Stimulated activated CD4-positive, alpha-beta T cell treated with anti-CD3 and anti-CD28 coated beads, Interleukin-15, amount 100 ng/mL, for 24 hours (primary cell): ENCODE data around the gene RNFT2.

ENCODE experiments used
- DNase-seq: peaks from one replicate; pipeline ENCODE4 v3.0.0-alpha.2; 2020

Gene RNFT2

DNA sequence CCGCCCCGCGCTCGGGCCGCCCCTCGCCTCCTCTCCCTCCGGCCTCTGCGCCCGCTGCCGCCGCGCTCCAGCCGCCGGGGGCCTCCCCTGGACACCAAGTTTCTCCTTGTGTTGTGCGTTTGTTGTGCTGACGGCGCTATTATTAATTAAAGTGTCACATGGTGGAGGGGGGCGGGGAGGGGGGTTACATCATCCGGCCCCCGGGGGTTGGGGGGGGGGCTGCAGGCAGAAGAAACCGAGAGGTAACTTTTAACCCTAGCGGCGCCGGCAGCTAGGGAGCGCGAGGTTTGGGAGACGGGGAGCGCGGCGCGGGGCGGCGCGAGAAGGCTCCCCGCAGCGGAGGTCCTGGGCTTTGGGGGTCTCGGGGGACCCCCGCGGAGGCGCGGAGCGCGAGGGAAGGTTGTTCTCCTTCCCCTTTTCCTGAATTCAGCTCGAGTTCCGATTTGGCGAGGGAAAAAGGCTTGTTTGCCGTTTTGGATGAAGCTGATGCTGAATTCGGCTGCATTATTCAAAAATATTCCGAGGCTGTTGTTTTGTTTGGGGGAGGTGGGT is 143.3 kb downstream of the RNFT2 start, which contains the start of gene HRK:
Gene HRK, minus strand, starts transcription at position 117 of the 552 bp plus-strand sequence. CDS start 134 bp downstream, outside the sequence.
- peak; percentile 23 for DNase-seq

DNA sequence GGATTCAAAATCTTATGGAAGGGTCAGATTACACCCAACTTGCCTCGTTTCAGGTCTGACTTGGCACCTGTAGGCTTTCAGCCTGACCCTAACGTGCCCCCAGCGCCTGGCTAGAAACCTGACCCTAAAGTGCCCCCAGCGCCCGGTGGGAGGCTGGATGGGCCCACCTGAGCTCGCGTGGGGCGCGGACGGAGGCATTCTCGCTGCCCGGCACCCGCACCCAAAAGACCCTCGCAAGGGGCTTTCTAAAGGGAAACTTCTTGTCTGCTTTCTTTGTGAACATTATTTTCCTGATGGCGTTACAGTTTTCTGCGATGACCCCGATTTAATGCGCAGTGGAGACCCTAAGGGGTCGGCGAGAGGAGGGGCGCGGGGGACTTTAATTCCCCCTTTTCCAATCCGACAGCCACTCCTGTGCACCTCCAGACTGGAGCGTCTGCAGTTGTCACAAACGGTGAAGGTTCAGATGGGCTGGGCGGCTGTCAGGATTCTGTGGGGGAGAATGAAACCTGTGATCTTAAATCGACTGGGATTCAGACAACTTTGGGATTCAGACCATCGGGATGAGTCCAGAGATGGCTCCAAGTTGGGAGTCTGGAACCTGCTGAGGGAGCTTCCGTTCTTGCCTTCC is 143.9 kb downstream of the RNFT2 start:
- DNase-seq = no peak

DNA sequence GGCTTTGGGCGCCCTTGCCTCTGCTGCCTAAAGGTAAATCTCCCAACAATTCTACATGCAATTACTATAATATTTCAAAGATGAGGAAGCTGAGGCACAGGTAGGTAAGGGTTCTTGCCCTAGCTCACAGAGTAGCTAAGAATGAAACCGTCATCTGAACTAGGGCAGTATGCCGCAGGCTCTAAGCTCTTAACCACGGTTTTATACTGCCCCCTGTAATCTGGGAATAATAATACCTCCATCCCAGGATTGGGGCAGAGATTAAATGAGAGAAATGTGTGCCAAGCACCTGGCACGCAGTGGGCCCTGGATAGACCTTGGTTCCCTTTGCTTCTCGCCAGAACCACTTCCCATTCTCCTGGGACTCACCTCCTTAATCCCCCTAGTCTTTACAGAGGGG is 144.6 kb downstream of the RNFT2 start:
- no peak for DNase-seq

DNA sequence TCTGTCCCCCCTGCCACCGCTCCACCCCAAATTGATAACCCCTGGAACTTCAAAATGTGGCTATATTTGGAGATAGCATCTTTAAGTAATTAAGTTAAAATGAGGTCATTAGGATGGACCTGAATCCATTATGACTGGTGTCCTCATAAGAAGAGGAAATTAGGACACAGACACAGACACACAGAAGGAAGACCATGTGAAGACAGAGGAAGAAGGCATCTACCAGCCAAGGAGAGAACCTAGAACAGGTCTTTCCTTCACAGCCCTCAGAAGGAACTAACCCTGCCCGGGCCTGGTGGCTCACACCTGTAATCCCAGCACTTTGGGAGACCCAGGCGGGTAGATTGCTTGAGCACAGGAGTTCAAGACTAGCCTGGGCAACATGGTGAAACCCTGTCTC is 146.8 kb downstream of the RNFT2 start:
- DNase-seq = no peak

DNA sequence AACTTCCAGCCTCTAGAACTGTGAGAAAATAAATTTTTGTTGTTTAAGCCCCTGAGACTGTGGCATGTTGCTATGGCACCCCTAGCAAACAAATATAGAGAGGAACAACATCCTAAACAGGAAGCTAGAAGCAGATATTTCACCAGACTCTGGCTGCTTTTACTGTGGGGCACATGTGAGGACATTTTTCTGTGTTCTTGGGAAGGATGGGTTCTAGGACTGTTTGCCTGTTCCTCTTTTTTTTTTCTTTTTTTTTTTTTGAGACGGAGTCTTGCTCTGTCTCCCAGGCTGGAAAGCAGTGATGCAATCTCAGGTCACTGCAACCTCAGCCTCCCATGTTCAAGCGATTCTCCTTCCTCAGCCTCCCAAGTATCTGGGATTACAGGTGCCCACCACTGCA is 147.4 kb downstream of the RNFT2 start:
- no peak for DNase-seq

DNA sequence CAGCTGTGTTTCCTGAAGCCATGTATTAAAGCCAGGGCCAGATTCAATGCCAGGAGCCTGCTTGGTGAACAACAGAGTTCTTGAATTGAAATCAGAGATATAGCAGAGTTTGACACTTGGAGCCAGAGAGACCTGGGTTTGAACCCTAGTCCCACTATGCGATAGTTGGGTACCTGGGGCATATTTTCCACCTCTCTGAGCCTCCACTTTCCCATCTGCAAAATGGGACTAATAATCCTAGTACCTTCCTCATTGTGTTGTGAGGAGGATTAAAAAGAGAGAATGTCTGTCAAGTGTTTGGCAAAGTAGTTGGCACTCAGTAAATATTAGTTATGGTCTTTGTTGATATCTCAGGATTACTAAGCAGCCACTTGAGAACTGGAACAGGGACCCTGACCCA is 149.1 kb downstream of the RNFT2 start:
- no peak for DNase-seq

DNA sequence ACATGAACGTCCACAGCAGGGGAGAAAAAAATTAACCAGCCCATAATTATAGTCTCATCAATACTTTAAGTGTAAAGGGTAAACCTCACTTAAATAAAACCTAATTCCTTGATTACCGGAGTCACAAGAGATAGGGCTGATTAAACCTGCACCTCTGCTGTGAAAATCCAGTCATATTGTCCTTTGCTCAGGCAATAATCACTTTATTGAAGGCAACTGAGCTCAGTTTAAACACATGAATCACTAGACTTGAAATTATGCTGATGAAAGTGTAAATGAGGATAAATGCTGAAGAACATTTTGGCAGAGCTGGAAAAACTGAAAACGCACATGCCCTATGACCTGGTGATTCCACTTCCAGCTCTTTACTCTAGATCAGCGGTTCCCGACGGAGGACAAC is 149.8 kb downstream of the RNFT2 start:
- DNase-seq = no peak

DNA sequence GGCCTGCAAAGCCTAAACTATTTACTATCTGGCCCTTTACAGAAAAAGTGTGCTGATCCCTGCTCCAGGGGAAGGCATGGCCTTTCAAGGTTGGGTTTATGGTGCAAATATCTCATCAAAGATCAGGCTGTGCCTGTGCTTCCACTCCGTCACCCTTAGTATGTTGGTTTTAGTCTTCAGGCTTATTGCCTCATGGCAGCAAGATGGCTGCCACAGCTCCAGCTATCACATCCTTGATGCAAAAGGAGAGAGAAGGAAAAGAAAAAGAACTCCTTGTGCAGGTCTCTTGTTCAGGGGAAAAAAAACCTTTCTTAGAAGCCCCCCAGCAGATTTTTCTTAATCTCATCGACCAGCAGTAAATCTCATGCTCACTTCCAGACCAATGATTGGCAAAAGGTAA is 152.2 kb downstream of the RNFT2 start:
- no peak for DNase-seq

DNA sequence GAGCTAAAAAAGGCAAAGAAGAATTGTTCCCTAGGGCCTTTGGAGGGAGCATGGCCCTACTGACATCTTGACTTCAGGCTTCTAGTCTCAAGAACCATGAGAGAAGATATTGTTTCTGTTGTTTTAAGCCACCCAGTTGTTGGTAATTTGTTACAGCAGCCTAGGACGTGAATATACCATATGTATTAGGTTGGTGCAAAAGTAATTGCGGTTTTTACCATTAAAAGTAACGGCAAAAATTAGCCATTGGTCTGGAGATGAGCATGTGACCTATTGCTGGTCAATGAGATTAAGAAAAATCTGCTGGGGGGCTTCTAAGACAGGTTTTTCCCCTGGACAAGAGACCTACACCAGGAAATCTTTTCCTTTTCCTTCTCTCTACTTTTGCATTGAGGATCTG is 152.9 kb downstream of the RNFT2 start:
- no peak for DNase-seq

DNA sequence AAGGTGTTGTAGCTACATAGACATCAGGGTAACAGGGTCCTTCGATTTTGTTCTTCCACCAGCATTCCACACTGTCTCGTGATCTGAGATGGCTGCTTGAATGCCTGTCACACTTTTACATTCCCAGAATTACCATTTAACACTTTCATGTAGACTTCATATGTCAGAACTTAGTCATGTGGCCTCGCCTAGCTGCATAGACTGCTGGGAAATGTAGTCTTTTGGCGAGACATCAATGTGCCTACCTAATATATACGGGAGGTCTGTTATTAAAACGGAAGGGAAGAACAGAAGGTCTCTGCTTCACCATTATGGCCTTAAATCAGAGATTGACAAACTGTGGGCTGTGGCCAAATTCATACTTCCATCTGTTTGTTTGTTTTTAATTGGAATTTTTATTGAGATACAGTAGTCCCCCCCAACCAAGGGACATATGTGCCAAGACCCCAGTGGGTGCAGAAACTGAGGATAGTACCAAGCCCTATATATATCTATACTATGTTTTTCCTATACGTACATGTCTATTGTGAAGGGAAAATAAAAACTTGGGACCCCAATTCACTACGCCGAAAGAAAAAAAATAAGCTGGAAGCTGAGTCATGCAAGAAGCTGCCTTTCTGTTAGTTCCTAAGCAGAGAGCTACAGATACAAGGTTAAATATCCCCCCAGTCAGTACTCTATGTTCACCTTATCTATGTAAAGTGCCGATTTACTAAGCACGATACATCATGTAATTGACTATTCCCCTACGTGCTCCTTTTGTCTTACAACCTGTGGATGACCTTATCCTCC is 154.4 kb downstream of the RNFT2 start:
- DNase-seq = no peak

DNA sequence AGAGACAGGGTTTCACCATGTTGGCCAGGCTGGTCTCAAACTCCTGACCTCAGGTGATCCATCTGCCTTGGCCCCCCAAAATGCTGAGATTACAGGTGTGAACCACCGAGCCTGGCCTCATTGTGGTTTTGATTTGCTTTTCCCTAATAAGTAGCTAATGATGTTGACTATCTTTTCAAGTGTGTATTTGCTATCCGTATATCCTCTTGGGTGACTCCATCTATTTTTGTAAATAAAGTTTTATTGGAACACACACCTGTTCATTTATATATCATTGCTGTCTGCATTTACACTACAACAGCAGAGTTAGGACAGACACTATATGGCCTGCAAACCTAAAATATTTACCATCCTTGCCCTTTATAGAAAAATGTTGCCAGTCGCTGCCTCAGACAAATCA is 156.8 kb downstream of the RNFT2 start:
- DNase-seq = no peak

DNA sequence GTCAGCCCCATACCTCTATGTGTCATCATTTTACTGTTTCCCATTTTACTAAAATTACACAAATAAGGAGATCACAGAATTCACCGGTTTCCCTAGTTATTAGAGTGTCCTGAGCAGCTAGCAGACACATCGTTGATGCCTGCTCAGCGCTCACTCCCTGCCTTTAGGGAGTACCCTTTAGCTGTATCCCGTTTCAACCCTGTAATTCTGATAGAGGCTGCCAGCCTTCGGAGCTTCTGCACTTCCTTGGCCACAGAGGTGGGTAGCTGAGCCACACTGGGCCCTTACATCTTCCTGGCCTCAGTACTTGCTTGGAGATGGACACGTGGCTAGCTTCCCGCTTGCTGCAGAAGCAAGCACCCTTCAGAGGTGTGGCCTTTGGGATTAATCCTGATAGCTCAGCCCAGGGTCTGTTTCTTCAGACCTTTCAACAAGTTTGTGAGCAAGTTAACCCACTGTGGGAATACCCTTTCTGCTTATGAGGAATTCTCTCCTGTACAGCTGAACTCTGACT is 158.4 kb downstream of the RNFT2 start:
- DNase-seq = no peak

DNA sequence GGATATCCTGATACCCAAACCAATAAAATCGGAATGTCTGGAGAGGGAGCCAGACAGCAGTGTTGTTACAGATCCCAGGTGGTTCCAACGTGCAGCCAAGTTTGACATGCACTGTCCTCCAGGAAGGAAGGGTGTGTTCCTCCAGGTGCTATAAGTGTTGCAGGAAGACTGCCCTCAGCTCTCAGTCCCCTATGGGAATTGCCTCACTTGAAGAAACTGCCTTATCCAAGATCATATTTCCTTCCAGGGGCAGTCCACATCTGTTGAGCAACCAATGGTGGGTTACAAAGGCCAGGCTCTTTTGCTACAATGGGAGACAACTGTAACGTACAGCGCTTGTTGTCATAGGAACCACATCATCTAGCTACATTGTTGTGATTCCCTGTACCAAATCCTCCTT is 159.4 kb downstream of the RNFT2 start:
- no peak for DNase-seq

DNA sequence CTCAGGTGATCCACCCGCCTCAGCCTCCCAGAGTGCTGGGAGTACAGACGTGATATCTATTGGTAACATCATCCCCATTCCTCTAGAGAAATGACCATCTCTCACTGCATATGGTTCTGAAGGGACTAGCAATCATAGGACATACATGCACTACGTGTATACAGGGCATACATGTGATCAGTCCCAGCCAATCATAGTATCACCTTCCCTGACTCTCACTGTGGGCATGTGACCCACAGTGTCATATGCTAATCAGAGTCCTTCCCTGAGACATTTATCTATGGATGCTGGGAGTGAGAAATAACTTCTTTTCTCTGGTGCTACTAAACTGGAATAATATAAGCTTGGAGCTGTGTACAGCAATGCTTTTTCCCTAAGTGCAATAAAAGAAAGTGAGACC is 160.6 kb downstream of the RNFT2 start:
- no peak for DNase-seq

DNA sequence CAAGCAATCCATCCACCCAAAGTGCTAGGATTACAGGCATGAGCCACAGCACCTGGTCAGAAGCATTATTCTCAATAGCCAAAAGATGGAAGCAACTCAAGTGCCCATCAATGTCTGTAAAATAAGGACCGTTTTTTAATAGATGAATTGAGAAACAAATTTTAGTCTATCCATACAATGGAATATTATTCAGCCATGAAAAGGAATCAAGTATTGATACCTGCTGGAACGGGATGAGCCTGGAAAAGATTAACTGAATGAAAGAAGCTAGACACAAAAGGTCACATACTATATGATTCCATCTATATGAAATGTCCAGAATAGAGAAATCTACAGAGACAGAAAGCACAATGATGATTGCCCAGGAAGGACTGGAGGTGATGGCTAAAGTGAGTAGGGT is 163.5 kb downstream of the RNFT2 start:
- no peak for DNase-seq
